Measurements from ENCODE around the gene OR10T2. TPM values are rescaled to one million over a fixed set of nuclear protein-coding genes. Genes with fewer than 3 reads are reported as not detected.

Gene OR10T2
- total and polyA plus RNA-seq, 2 of the 4 experiments (the other 2 are of a cell fraction) = not detected

DNA sequence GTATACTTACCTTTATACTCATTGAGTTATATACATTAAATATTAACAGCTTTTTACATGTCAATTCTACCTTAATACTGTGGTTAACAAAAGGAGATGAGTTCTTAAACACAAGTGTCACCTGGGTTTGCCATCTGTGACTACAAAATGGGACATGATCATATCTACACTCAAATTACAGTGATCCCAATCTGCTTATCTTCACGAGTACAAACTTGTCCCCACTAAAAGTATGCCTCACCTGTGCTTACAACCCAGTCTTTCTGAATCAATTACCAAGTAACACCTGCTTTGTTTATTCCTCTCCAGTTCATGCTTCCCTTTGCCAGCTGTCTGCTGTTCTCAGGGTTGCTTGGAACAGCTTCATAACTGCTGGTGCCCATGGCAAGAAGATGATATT is 36.8 kb downstream of the OR10T2 start:
- Histone ChIP-seq H3K4me2 (ENCODE audit: low read depth, low read length) (no peak overlapping the region), H4K20me1 (ENCODE audit: insufficient read depth, low read length) (no peaks in the 10 kb centered on the region), H3K4ac (ENCODE audit: low read depth, low read length) (no peak overlapping the region), H3K9me3 (ENCODE audit: control insufficient read depth, insufficient read depth, low read length) (no peaks in the 10 kb centered on the region; the same call in 1 of the 2 replicates), H3K56ac (ENCODE audit: extremely low read depth, insufficient read depth, low read length) (no peak overlapping the region), H3K23ac (ENCODE audit: low read depth, low read length) (no peak overlapping the region), H3K79me1 (ENCODE audit: low read depth in 1 of 2, low read length in 2 of 2) (no peaks in the 10 kb centered on the region), H2BK120ac (ENCODE audit: low read depth, low read length) (no peak overlapping the region), H3K27ac (ENCODE audit: insufficient read depth, low read length) (no peak overlapping the region), H2AFZ (replicated peaks; ENCODE audit: low read length, poor library complexity) (no peak overlapping the region), H2BK15ac (ENCODE audit: low read depth, low read length) (no peak overlapping the region), H3K36me3 (ENCODE audit: control insufficient read depth, insufficient read depth, low read length) (no peaks in the 10 kb centered on the region), H4K5ac (ENCODE audit: low read depth, low read length) (no peak overlapping the region), H3K4me3 (ENCODE audit: insufficient read depth, low read depth, low read length) (no peak overlapping the region), H3K9me1 (ENCODE audit: insufficient read depth, low read length) (no peaks in the 10 kb centered on the region), H2BK5ac (ENCODE audit: low read depth, low read length, poor library complexity, severe bottlenecking) (no peak overlapping the region), H3K18ac (ENCODE audit: low read depth, low read length) (no peak overlapping the region), H2BK20ac (ENCODE audit: low read depth, low read length) (no peak overlapping the region), H3K14ac (replicated peaks; ENCODE audit: low read depth, low read length) (no peak overlapping the region), H4K8ac (ENCODE audit: low read depth in 2 of 2, low read length in 2 of 2) (no peak overlapping the region), H3K9ac (ENCODE audit: low read depth, low read length) (no peak overlapping the region), H2AK9ac (replicated peaks; ENCODE audit: low read depth, low read length, poor library complexity) (no peak overlapping the region), H3K27me3 (ENCODE audit: control insufficient read depth, insufficient read depth, low read length) (no peaks in the 10 kb centered on the region), H3K4me1 (ENCODE audit: control insufficient read depth, insufficient read depth, low read length) (no peaks in the 10 kb centered on the region), H4K91ac (ENCODE audit: insufficient read depth, low read depth, low read length) (no peak overlapping the region), H2AK5ac (ENCODE audit: low read depth, low read length) (no peak overlapping the region)
- dilution Hi-C loops (cut with HindIII; ENCODE audit: low sequenced_read_pairs, unreplicated experiment) = no loop called here
- ATAC-seq (ENCODE audit: low read depth) (no peak), DNase-seq (no peak)
- 0% methylated on average over 1 of the region's 1 CpG; no CpG with 5 or more reads in 1 of the 2 experiments for WGBS, 2 experiments (ENCODE audit: extremely low coverage in 2 of 2, insufficient read length in 1 of 2)
- in situ Hi-C loops (cut with MboI; ENCODE audit: low sequenced_read_pairs) = no loop called here
- no TSS peak for BruUV-seq (replicated peaks)
- intact Hi-C loops (cut with micrococcal nuclease) = no loop called here
- TF ChIP-seq, protein P1, sequence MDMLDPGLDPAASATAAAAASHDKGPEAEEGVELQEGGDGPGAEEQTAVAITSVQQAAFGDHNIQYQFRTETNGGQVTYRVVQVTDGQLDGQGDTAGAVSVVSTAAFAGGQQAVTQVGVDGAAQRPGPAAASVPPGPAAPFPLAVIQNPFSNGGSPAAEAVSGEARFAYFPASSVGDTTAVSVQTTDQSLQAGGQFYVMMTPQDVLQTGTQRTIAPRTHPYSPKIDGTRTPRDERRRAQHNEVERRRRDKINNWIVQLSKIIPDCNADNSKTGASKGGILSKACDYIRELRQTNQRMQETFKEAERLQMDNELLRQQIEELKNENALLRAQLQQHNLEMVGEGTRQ (IDR thresholded peaks at IDR 0.05; ENCODE audit: low read depth, low read length) = no peak
- TF ChIP-seq CEBPB (IDR thresholded peaks at IDR 0.05; ENCODE audit: low read depth, low read length) (no peak), MAZ (IDR thresholded peaks at IDR 0.05; ENCODE audit: borderline replicate concordance, low read depth, low read length) (no peak), RAD21 (IDR thresholded peaks at IDR 0.05; ENCODE audit: low read length) (no peak), MAFK (IDR thresholded peaks at IDR 0.05; ENCODE audit: low read depth, low read length) (no peak), CHD1 (IDR thresholded peaks at IDR 0.05; ENCODE audit: low read depth, low read length) (no peak), RCOR1 (IDR thresholded peaks at IDR 0.05; ENCODE audit: insufficient replicate concordance, low read length) (no peak), ELK1 (IDR thresholded peaks at IDR 0.05; ENCODE audit: borderline replicate concordance, low read depth, low read length) (no peak), RFX5 (IDR thresholded peaks at IDR 0.05; ENCODE audit: low read depth, low read length) (no peak), FOS (IDR thresholded peaks at IDR 0.05; ENCODE audit: low read depth, low read length) (no peak), MXI1 (IDR thresholded peaks at IDR 0.05; ENCODE audit: borderline replicate concordance, low read depth, low read length) (no peak), BHLHE40 (IDR thresholded peaks at IDR 0.05; ENCODE audit: low read depth, low read length) (no peak), CTCF (conservative IDR thresholded peaks at IDR 0.05; ENCODE audit: low read depth, low read length) (no peak), SMC3 (IDR thresholded peaks at IDR 0.05; ENCODE audit: low read depth, low read length) (no peak), POLR2A (IDR thresholded peaks at IDR 0.05; ENCODE audit: low read depth, low read length) (no peak)
- POLR2A ChIA-PET (ENCODE audit: unreplicated experiment) = no interaction called here
- CTCF ChIA-PET = no interaction called here

Data from IMR-90 (cell line).